Measurements from ENCODE around the gene ARID3A.
A peak's percentile ranks its signal among the peaks of the same experiment; 100 is the strongest.

Gene ARID3A

DNA sequence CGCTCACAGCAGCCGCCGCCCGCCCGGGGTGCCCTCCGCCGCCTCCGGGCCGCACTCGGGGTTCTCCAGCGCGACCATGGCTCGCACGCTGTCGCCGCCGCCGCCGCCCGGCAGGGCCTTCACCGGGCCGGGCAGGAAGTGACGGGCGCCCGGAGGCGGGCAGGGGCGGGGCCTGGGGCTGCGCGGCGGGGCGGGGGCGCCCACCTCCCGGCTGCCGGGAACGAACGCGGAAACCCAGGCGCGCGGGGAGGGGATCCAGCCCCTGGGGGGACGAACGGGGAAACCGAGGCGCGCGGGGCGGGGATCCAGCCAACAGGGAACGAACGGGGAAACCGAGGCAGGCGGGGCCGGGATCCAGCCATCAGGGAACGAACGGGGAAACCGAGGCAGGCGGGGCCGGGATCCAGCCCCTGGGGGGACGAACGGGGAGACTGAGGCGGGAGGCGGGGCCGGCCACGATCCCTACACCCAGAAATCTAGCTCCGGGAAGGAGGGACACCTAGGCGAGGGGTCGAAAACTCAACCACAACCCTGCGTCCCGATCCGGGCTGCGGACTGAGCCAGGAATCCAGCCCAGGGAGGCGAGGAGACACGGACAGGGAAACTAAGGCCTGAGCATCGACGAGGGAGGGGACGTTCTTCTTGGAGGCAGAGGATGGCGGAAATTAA lies 12.6 kb upstream of the ARID3A start, which contains the start of gene R3HDM4:
Gene R3HDM4 (minus strand): TSS at position 140 of the 669 bp plus-strand sequence. CDS start 62 bp downstream, at position 78.
- DNase-seq: peak; percentile 83

GRCh38 chr19:916645-917322 lies 9.1 kb upstream of the ARID3A start:
- no peak for DNase-seq

GRCh38 chr19:917323-918151 lies 8.3 kb upstream of the ARID3A start, which contains the start of gene KISS1R:
Gene KISS1R (plus strand): TSS chr19:917333. CDS start chr19:917503, 170 bp downstream.
- peak; percentile 51 for DNase-seq

- no peak for DNase-seq
These were observed 7.7 kb upstream of the ARID3A start for GRCh38 chr19:918152-918437.

GRCh38 chr19:918481-919198 lies 7.2 kb upstream of the ARID3A start:
- DNase-seq: peak; percentile 30

DNA sequence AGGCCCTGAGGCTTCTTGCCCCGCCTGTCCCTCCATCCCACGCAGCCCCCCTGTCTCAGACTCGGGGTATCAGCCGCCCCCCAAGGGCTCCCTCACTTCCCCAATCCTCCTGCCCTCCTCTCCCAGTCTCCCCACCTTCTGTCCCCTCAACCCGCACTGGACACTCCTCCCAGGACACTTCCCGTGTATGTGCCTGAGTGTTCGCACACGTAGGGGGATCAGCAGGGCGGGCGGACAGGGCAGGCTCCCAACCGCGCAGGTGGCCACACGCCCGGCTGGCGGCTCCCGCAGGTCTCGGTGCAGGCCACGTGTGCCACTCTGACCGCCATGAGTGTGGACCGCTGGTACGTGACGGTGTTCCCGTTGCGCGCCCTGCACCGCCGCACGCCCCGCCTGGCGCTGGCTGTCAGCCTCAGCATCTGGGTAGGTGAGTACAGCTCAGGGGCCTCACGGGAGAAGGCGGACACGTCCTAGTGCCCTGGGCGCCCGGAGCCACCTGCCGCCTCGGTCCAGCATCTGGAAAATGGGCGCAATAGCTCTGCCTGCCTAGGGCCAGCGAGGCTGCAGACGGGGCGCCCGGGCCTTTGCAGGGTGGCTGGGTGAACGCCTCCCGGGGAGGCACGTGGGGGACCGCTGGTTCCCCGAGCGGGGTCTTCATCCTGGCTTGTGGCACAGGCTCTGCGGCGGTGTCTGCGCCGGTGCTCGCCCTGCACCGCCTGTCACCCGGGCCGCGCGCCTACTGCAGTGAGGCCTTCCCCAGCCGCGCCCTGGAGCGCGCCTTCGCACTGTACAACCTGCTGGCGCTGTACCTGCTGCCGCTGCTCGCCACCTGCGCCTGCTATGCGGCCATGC lies 6.4 kb upstream of the ARID3A start:
- DNase-seq: peak; percentile 55

- DNase-seq: peak; percentile 75
These were observed 5.6 kb upstream of the ARID3A start for GRCh38 chr19:920051-920864.

GRCh38 chr19:924553-925086 lies 1.2 kb upstream of the ARID3A start:
- no peak for DNase-seq

DNA sequence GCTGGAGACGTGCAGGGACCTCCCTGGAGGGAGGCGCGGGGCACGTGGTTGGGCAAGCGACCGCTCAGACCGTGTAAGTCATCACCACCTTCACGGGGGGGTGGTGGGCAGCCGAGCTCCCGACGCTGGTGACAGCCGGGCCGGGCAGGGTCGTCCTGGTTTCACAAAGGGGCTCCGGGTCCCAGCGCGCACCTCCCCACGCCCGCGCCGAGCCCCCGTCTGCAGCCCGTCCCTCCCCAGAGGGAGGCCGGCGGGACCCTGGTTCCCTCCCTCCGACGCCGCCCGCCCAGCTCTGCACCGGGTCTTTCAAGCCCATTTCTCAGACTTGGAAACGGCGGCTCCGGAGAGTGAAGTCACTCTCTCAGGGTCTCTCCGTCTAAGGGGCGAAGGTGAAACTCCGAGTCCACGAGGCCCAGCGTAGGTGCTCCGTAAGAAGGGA lies 729 bp upstream of the ARID3A start:
- DNase-seq: no peak

GRCh38 chr19:926323-926588 lies 421 bp downstream of the ARID3A start:
- DNase-seq: no peak

GRCh38 chr19:926589-927350 lies 935 bp downstream of the ARID3A start:
- DNase-seq: no peak

DNA sequence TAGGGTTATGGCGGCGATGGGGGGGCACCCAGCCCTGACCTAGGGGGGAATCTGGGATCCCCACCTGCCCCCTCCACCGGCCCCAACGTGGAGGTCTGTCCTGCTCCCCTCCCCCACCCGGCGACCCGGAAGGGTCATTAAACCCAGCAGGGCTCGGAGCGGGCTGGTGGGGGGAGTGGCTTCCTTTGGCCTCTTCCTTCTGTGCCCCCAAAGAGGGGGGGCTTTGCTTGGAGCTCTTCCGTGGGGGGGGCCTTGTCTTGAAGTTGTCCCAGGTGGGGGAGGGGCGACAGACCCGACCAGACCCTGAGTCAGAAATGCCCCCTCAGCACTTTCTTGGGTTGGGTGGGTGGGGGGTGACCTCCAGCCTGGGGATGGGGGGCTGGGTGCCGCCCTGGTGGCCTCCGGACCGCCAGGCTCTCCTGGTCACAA lies 1.5 kb downstream of the ARID3A start:
- no peak for DNase-seq

GRCh38 chr19:927780-928401 lies 2.1 kb downstream of the ARID3A start:
- no peak for DNase-seq

- DNase-seq: no peak
These were observed 2.8 kb downstream of the ARID3A start for GRCh38 chr19:928471-929202.

GRCh38 chr19:929203-929890 lies 3.5 kb downstream of the ARID3A start:
- DNase-seq: no peak

DNA sequence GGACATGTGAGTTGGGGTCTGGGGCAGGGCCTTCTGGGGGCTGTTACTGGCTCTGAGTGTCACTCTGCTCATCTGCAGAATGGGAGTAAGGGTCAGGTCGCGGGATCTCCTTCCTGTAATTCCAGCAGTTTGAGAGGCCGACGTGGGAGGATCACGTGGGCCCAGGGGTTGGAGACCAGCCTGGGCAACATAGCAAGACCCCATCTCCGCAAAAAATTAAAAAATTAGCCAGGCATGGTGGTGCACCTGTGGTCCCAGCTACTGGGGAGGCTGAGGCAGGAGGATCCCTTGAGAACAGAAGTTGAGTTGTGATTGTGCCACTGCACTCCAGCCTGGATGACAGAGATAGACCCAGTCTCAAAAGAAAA lies 4.0 kb downstream of the ARID3A start:
- DNase-seq: no peak

DNA sequence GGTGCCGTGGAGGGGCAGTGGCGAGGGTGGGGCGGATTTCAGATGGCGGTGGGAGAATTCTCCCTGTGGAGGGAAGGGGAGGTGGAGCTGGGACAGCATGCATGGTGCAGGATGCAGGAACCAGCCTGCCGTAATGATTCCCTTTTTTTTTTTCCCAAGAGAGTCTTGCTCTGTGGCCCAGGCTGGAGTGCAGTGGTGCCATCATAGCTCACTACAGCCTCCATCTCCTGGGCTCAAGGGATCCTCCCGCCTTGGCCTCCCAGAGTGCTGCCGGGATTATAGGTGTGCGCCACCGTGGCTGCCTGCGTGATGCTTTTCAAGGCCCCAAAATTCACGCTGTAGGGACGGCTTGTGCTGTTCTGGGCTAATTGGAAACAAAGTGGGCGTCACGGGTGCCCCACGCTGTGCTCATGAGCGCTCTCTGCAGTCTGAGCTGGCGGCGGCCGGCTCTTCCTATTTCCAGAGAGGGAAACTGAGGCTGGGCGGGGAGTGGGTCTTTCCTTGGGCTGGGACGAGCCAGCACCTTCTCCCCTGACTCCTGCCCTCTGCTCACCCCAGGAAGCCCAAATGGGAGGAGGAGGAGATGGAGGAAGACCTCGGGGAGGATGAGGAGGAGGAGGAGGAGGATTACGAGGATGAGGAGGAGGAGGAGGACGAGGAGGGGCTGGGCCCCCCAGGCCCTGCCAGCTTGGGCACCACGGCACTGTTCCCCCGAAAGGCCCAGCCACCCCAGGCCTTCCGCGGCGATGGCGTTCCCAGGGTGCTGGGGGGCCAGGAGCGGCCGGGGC lies 6.2 kb downstream of the ARID3A start:
- DNase-seq: no peak

Measured in activated CD4-positive, alpha-beta T cell treated with anti-CD3 and anti-CD28 coated beads, Interleukin-2, amount 50 U/mL, for 1 hour (primary cell).